Stimulated activated effector memory CD8-positive, alpha-beta T cell treated with anti-CD3 and anti-CD28 coated beads, Interleukin-12 subunit alpha, Interleukin-12 subunit beta, amount 100 ng/mL, for 72 hours (primary cell): Measurements from ENCODE around the gene FAM200B.

Experiments used
- ATAC-seq: fragments of 150-1000 bp; cut with Tn5 transposase; 2 replicates; pipeline ENCODE4 v1.10.0; 2021
- DNase-seq, 2 donors: peaks; one replicate each; pipeline ENCODE4 v3.0.0; 2021 to 2022; ENCODE audit warnings: low spot score in 2 of 2
- H3K27ac Mint-ChIP-seq: one replicate; pipeline ENCODE4 v1.8.0; 2022; ENCODE audit warnings: mild to moderate bottlenecking, mixed read lengths
- H3K36me3 Mint-ChIP-seq: one replicate; pipeline ENCODE4 v1.8.0; 2022; ENCODE audit warnings: mild to moderate bottlenecking, mixed read lengths
- H3K4me1 Mint-ChIP-seq: one replicate; pipeline ENCODE4 v1.8.0; 2022; ENCODE audit warnings: mixed read lengths
- H3K4me3 Mint-ChIP-seq: one replicate; pipeline ENCODE4 v1.8.0; 2022; ENCODE audit warnings: mild to moderate bottlenecking, mixed read lengths
- H3K9me3 Mint-ChIP-seq: one replicate; pipeline ENCODE4 v1.8.0; 2022; ENCODE audit warnings: mixed read lengths

The FAM200B gene

DNA sequence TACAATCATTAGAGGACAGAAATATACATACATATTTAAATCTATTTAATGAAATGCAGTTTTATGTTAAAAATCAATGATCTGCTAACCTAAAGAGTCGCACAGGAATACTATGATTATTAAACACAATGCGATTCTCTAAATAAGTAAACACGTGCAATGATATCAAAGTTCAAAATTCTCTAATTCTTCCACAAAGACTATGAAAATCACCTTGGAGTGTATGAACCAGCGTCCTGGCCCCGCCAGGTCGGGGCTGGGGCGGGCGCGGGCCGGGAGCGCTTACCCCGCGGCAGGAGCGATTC lies 608 bp upstream of the FAM200B start:
- peaks cover 8% of the 10 kb centered on the region for H3K36me3 Mint-ChIP-seq
- H3K27ac Mint-ChIP-seq = peak overlapping the region; percentile 100
- ATAC-seq (no peak), DNase-seq (no peak)
- peaks cover 22% of the 10 kb centered on the region for H3K4me1 Mint-ChIP-seq
- no peaks in the 10 kb centered on the region for H3K9me3 Mint-ChIP-seq
- H3K4me3 Mint-ChIP-seq = peak overlapping the region; percentile 100

DNA sequence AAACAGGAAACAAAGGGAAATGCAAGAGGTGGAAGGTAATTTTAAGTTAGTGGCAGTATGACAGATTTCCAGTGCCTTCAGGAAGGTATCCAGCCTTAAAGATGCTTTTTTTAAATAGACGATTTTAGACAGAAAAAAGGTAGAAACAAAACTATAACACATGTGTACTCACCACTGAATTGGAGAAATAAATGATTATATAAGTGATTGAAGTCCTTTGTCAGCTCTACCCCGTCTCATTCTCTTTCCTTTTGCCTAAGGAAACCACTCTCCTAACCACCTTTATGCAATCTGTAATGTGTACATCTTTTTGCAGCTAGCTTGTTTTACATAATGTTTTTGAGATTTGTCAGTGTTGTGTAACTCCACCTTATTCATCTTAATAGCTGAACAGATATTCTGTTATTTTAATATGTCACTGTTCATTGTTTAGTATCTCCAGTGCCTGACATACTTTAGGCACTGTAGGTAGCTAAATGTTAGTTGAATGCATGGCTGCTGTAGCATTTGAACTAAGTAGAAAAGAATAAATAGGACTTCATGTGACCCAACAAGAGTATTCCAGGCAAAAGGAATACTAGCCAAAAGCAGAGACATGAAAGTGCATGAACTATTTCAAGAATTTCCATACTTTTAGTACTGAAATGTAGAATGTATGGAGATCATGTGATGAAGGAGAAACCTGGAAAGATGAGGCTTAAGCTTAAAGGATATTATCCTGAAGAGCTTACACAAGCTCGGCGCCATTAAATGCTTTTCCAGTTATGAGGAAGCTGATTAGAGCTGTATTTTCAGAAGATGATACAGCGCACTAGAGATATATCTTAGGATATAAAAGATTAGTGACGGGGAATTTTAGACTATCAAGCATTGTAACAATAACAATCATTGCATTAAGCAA lies 865 bp downstream of the FAM200B start:
- H3K9me3 Mint-ChIP-seq = no peaks in the 10 kb centered on the region
- H3K36me3 Mint-ChIP-seq = peaks cover 22% of the 10 kb centered on the region
- peak overlapping the region; percentile 100 for H3K27ac Mint-ChIP-seq
- DNase-seq (no peak), ATAC-seq (no peak)
- peak overlapping the region; percentile 100 for H3K4me3 Mint-ChIP-seq
- H3K4me1 Mint-ChIP-seq = peaks cover 22% of the 10 kb centered on the region

DNA sequence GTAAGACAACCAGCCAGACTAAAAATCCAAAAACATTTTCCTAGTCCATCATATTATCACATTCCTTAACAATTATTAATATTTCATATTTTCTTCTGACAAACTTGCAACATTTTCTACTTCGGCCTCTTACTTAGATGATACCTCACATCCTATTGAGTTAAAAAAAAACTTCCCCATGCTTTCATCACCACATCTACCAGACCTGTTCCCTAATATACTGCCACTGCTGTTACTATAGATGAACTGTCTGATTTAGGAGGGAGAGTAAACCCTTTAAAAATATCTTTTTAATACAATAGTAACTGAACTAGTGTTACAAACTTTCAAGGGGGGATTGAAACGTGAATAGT lies 1.5 kb downstream of the FAM200B start:
- ATAC-seq (no peak), DNase-seq (no peak)
- H3K36me3 Mint-ChIP-seq = peaks cover 29% of the 10 kb centered on the region
- peaks cover 22% of the 10 kb centered on the region for H3K4me1 Mint-ChIP-seq
- no peak overlapping the region for H3K27ac Mint-ChIP-seq
- H3K9me3 Mint-ChIP-seq = no peaks in the 10 kb centered on the region
- H3K4me3 Mint-ChIP-seq = no peak overlapping the region

DNA sequence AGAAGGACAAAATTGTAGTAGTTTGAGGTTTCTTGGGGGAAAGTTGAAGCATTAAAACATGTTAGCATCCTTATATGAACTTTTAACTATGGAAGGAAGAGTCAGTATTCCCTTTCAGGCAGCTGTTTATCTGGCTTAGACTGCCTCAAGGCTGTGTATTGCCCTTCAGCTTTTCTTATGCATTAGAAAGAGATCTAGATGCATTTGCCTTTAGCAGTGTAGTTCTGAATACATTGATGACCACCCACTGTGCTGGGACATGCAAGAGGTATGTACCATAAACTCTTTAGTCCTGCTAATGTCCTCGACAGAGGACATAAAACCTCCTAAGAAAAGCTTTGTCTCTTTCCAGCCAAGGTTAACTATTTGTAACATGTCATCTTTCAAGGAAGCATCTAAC lies 2.9 kb downstream of the FAM200B start:
- Mint-ChIP-seq H3K36me3 (peaks cover 31% of the 10 kb centered on the region), H3K27ac (no peak overlapping the region), H3K4me1 (peaks cover 22% of the 10 kb centered on the region), H3K9me3 (no peaks in the 10 kb centered on the region), H3K4me3 (no peak overlapping the region)
- DNase-seq = no peak
- no peak for ATAC-seq

DNA sequence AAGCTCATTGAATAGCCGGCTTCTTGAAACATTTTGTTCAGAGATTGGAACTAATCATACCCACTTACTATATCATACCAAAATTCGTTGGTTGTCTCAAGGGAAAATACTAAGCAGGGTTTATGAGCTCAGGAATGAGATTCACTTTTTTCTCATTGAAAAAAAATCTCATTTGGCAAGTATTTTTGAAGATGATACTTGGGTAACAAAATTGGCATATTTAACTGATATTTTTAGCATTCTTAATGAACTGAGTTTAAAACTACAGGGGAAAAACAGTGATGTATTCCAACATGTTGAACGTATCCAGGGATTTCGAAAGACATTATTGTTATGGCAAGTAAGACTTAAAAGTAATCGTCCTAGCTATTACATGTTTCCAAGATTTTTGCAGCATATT lies 6.4 kb downstream of the FAM200B start:
- H3K27ac Mint-ChIP-seq = no peak overlapping the region
- no peak for DNase-seq
- H3K9me3 Mint-ChIP-seq = no peaks in the 10 kb centered on the region
- H3K36me3 Mint-ChIP-seq = peaks cover 22% of the 10 kb centered on the region
- no peak for ATAC-seq
- H3K4me3 Mint-ChIP-seq = no peak overlapping the region
- H3K4me1 Mint-ChIP-seq = peaks cover 6% of the 10 kb centered on the region

DNA sequence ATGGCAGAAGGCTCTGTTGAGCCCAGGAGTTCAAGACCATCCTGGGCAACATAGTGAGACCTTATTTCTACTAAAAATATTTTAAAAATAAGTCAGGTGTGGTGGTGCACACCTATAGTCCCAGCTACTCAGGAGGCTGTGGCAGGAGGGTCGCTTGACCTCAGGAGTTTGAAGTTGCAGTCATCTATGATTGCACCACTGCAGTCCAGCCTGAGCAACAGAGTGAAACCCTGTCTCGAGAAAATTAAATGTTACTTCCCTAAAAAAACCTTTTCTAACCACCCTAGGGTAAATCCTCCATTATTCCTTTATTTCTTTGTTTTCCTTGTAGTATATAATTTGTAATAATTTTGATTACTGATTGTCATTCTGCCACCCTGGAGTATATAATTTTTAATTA lies 7.9 kb downstream of the FAM200B start:
- DNase-seq = no peak
- ATAC-seq = no peak
- H3K36me3 Mint-ChIP-seq = peaks cover 22% of the 10 kb centered on the region
- H3K4me1 Mint-ChIP-seq = peaks cover 6% of the 10 kb centered on the region
- H3K9me3 Mint-ChIP-seq = no peaks in the 10 kb centered on the region
- no peak overlapping the region for H3K4me3 Mint-ChIP-seq
- no peak overlapping the region for H3K27ac Mint-ChIP-seq

DNA sequence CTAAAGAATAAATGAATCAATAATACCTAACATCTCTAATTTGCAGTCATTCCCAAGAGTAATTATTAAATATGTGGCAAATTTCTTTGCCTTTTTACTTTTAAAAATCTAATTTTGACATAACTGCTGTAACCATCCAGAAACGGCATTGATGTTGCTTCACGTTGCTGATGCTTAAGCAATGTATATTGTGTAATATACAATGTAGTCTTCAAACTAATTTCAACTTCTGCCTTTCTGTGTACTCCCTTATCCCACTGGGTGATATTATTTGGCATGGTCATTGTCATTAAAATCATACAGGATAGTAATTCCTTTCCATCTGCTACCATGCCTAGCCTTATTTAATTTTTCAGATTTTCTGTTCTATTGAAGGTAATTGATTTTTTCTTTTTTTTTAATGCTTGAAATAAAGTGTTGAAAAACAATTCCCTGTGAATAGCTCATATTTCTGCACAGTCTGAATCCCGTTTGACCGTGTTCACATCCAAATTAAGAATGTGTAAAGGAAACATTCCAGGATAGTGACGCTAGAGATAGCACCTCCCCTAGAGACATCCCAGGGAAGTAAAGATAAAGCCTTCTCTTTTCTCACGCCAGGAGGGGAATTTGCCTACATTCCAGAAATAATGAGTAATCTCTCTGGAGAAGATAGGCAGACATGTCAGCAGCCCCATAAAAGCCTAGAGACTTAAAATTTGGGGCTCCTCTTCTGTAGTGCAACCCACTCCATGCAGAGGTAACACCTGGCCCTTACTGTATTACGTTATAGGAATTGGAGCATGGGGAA lies 8.6 kb downstream of the FAM200B start:
- no peak for ATAC-seq
- H3K27ac Mint-ChIP-seq = no peak overlapping the region
- peaks cover 2% of the 10 kb centered on the region for H3K4me1 Mint-ChIP-seq
- H3K36me3 Mint-ChIP-seq = peaks cover 22% of the 10 kb centered on the region
- no peak for DNase-seq
- H3K9me3 Mint-ChIP-seq = no peaks in the 10 kb centered on the region
- H3K4me3 Mint-ChIP-seq = no peak overlapping the region

DNA sequence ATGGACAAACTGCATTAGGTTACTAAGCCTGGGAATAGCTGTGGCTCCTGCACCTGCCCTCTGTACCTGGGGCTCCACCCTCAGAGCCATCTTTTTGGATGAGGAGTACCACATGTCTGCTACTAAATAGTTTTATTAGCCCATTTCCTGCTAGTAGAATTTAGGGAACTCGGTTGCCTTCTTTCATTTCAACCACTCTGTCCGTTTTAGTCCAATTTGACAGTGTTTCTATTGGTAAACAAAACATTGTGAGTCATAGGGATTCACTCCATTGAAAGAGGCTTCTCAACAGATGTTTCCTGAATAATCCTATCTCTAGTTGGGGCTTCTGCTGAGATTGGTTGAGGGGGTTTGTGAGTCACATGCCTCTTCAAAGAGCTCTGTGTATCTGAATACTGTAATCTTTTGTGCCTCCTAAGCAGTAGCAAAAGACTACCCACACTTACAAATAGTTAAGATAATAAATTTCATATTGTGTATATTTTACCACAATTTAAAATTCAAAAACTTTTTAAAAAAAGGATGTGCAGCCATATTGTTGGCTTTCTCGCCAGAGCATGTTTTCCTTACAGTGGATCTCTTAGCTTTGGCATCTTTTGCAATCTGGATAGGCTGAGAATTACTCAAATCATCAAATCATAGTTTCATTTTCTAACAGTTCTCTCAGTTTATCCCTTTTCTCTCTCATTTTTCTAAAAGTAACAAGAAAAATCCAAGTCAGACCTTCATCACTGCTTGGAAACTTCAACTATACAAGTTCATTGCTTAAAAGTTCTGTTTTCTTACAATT lies 9.9 kb downstream of the FAM200B start:
- no peak overlapping the region for H3K4me3 Mint-ChIP-seq
- DNase-seq (no peak), ATAC-seq (no peak)
- H3K36me3 Mint-ChIP-seq = peaks cover 18% of the 10 kb centered on the region
- no peaks in the 10 kb centered on the region for H3K9me3 Mint-ChIP-seq
- H3K27ac Mint-ChIP-seq = no peak overlapping the region
- no peaks in the 10 kb centered on the region for H3K4me1 Mint-ChIP-seq

DNA sequence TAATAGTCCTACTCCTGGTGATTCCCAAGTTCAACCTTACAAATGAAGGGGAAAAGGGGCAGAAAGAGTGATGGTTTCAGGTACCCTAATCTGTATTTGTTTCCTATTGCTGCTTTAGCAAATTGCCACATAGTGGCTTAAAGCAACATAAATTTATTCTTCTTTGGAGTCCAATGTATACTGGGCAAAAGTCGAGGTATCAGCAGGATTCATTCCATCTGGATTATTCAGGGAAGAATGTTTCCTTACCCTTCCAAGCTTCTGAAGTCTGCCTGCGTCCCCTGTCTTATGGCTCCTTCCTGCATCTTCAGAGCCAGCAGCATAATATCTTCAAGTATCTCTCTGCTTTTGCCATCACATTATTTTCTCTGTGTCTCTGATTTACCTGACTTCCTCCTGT lies 11.0 kb downstream of the FAM200B start:
- DNase-seq = no peak
- H3K9me3 Mint-ChIP-seq = no peaks in the 10 kb centered on the region
- ATAC-seq = no peak
- H3K27ac Mint-ChIP-seq = no peak overlapping the region
- H3K4me3 Mint-ChIP-seq = no peak overlapping the region
- H3K4me1 Mint-ChIP-seq = peaks cover 6% of the 10 kb centered on the region
- H3K36me3 Mint-ChIP-seq = peaks cover 7% of the 10 kb centered on the region

DNA sequence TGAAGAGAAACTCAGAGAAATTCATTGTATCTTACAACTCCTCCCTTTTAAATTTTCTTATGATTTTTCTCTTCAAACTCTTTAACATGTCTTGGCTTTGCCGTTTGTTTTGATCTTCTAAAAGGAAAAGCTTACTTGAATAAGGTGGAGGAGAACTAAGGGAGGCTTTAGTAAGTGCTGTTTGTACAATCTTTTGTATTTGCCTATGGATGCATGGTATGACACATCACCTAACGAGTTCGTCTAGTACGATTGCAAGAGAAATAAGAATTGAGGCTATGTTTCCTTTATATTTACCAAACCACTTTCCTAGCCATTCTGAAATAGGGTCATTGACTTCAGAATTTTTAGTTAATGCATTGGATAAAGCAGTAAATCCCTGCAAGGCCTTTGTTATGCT lies 12.8 kb downstream of the FAM200B start:
- ATAC-seq = no peak
- H3K27ac Mint-ChIP-seq = no peak overlapping the region
- peaks cover 6% of the 10 kb centered on the region for H3K4me1 Mint-ChIP-seq
- no peak overlapping the region for H3K4me3 Mint-ChIP-seq
- no peaks in the 10 kb centered on the region for H3K36me3 Mint-ChIP-seq
- no peak for DNase-seq
- H3K9me3 Mint-ChIP-seq = no peaks in the 10 kb centered on the region

DNA sequence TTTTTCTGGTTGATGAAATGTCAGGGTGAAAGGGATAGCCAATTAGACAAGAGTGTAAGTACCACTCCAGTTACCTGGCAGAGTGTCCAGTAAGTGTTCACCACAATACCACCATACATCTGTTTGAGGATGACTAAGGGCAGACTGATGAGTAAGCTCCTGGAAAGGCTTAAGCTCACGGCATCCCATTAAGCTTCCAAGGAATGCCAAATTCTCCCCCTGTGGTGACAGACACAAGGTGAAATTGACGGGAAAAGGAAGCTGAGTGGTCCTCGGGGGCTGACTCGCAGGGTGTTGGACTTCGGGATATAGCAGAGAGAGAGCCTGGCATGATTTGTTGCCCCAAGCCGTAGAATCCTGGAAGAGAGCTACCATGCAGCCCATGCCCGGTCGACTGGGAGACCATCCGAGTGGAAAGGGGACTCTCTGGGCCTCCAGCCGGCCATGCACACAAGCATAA lies 13.6 kb downstream of the FAM200B start:
- DNase-seq (no peak), ATAC-seq (no peak)
- H3K27ac Mint-ChIP-seq = no peak overlapping the region
- H3K4me3 Mint-ChIP-seq = no peak overlapping the region
- no peaks in the 10 kb centered on the region for H3K36me3 Mint-ChIP-seq
- peaks cover 6% of the 10 kb centered on the region for H3K4me1 Mint-ChIP-seq
- H3K9me3 Mint-ChIP-seq = no peaks in the 10 kb centered on the region

DNA sequence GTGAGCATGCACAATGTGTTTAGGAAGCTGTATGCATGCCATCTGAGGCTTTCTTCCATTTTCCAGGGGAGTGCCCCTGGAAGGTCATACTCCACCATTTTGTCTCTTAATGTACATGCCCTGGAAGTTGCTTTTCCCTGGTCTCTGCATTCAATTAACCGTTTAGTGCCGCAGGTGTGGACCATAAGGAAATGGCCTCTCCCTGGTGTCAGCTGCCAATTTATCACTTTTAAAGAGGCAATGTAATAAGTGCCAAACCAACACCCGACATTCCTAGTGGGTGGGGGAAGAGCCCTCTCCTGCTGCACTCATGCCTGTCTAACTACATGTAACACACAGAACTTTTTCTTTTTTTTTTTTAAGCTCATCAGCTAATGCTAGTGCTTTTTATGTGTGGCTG lies 14.1 kb downstream of the FAM200B start:
- DNase-seq (no peak), ATAC-seq (no peak)
- Mint-ChIP-seq H3K36me3 (no peaks in the 10 kb centered on the region), H3K4me3 (no peak overlapping the region), H3K9me3 (no peaks in the 10 kb centered on the region), H3K4me1 (peaks cover 6% of the 10 kb centered on the region), H3K27ac (no peak overlapping the region)

DNA sequence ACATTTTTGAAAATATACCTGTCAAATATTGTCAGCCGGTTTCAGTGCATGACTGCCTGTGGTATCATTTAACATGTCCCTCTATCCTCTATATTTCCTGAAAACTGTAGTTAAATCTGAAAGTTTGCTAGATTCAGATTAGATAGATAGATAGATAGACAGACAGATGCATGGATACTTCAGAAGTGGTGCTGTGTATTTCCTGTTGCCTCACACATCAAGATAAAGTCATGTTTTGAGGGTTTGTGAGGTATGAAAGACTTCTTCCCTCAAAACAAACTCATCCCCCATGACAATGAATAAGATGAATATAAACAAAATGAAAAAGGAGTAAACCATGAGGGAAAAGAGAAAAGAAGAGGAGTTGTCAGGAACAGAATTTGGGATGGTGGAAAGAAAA lies 15.2 kb downstream of the FAM200B start:
- peaks cover 6% of the 10 kb centered on the region for H3K4me1 Mint-ChIP-seq
- H3K4me3 Mint-ChIP-seq = no peak overlapping the region
- no peaks in the 10 kb centered on the region for H3K36me3 Mint-ChIP-seq
- H3K9me3 Mint-ChIP-seq = no peaks in the 10 kb centered on the region
- DNase-seq (no peak), ATAC-seq (no peak)
- H3K27ac Mint-ChIP-seq = no peak overlapping the region

DNA sequence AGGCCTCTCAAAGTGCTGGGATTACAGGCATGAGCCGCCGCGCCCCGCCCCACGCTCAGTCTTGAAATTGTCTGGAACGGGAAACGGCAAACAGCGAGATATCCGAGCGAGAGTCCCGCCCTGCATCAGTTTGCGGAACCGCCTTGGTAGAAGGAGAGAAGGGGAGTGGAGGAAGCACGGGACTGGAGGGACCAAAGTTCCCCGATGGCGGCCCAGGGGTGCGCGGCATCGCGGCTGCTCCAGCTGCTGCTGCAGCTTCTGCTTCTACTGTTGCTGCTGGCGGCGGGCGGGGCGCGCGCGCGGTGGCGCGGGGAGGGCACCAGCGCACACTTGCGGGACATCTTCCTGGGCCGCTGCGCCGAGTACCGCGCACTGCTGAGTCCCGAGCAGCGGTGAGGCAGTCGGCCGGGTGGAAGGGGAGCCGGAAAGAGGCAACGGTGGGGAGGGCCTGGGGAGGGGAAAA lies 21.3 kb downstream of the FAM200B start, which contains the start of gene BST1:
BST1 (plus strand) TSS at position 125 of the 463 bp plus-strand sequence; CDS start at position 205, 80 bp downstream.
- H3K9me3 Mint-ChIP-seq = no peaks in the 10 kb centered on the region
- peak within 1 kb of the TSS; percentile 75 for H3K4me3 Mint-ChIP-seq
- H3K4me1 Mint-ChIP-seq = peaks cover 19% of the 10 kb centered on the region
- H3K36me3 Mint-ChIP-seq = no peaks in the 10 kb centered on the region
- no peak within 1 kb of the TSS for H3K27ac Mint-ChIP-seq
- ATAC-seq (peak; percentile 76), DNase-seq (peak; percentile 25 to 68)

DNA sequence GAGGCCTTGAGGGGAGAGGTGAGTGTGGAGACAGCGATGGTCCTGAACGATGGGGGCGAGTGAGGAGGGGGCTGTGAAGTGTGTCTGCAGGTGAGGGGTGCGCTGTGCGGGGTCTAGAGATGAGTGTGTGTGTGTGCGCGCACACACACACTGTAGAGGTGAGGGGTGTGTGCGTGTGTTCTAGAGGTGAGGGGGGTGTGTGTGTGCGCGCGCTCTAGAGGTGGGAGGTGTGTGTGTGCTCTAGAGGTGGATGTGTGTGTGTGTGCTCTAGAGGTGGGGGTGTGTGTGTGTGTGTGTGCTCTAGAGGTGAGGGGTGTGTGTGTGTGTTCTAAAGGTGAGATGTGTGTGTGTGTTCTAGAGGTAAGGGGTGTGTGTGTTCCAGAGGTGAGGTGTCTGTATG lies 21.8 kb downstream of the FAM200B start:
- no peak for ATAC-seq
- Mint-ChIP-seq H3K4me1 (peaks cover 19% of the 10 kb centered on the region), H3K36me3 (no peaks in the 10 kb centered on the region), H3K9me3 (no peaks in the 10 kb centered on the region), H3K27ac (no peak overlapping the region), H3K4me3 (peak overlapping the region; percentile 75)
- DNase-seq = no peak
